Nucleus accumbens (tissue), 56 donors: ENCODE results near the gene PRXL2A.
"Not testable (repeated sequence)": the region's sequence is repeated elsewhere in the genome, so short reads cannot be mapped to it uniquely, and the experiment has no call there.

Experiments used
- DNase-seq, 56 donors: peaks; one replicate each; lab custom pipeline; 2025; lab: John Stamatoyannopoulos, UW

PRXL2A gene

DNA sequence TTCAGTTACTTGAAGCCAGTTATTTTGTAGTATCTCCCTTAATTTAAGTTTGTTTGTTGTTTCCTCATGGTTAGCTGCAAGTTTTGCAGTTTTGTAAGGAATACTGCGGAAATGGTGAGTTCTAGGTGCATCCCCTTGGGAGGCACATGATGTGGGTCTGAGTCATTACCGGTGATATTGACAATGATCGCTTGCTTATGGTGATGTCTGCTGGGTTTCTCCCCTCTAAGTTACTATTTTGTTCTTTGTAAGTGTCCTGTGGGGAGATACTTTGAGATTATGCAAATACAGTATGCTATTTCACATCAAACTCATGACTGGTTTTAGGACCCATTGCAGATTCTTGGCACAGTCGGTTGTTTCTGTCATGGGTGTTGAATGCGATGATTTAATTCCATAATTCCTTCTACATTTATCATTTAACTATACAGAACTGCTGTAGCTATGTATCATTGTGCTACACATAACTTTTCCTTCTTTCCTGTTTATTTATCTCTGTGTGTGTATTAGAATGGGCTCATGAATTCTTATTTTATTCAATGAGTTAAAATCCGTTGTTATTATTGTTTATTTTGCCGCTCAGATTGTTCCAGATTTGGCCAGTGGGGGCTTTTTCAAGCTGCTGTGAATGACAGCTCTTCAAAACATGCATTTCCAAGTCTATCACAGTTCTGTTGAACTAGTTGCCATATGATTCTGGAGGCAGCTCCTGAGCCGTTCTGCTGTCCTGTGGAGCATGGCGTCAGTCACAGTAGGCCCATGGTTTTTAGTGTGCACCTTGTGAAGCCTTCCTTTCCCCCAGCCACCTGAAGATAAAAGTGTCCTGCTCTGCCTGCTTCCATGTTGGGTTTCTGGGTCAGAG lies 64.1 kb downstream of the PRXL2A start:
- DNase-seq = no peak

DNA sequence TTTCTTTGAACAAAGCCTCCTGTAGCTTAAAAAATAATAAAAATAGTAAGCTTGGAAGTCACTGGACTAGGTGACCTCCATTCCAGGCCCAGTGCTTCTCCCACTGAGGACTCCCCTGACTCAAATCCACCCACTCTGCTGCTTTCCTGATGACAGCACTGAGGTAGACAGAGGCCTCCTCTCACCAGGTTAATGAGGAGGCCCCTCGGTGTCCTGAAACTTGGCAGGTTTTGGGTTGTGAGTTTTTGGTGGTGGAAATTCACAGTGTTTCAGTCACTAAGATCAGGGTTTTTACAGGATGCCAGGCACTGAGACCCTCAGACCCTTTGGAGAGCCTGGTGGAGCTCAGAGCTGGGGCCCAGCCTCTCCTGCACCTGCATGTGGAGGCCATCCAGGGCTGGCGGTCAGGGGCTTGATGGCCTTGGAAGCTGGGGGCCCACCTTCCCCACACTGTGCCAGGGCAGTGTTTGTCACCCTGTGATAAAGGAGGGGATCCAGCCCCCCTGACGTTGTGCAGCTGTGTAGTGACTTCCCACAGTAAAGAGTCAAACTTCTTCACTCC lies 64.8 kb downstream of the PRXL2A start:
- DNase-seq = no peak

DNA sequence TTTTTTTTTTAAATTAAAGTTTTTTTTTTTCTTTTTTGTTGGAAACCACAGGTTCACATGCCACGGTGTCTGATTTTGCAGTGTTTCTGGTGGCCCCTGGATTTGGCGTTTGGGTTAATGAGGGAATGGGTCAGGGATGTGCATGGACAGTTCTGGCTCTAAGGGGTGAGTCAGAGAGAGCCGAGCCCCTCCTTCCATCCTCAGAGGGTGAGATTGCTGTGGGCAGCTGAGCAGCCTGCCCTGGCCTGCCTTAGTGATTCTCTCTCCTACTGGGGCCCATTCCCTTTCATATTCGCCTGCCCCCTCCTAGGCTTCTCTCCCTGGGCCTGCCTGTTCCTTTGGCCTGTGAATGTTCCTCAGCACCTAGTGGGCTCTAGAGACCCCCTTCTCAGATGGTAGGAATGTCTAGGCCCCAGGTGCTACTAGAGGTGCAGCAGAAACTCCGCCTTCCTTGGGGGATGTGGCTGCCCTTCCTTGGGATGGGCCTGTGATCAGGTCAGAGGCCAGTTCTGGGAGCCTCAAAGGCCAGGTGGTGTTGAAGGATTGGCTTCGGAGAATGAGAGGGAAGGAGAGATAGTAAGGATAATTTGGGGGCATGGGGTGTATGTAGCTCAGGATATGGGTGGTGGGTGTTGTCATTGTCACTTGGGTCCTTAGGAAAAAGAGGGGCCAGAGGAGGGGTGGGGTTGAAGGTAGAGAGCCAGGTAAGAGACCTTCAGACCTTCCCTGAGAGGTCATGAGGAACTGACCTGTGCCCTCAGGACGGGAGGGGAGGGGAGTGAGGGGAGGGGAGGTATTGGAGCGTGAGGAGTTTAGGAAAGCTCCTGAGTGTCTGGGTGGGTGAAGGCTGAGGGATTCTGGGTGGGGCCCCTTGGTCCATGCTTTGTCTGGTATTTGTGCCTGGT lies 65.6 kb downstream of the PRXL2A start:
- DNase-seq = no peak

DNA sequence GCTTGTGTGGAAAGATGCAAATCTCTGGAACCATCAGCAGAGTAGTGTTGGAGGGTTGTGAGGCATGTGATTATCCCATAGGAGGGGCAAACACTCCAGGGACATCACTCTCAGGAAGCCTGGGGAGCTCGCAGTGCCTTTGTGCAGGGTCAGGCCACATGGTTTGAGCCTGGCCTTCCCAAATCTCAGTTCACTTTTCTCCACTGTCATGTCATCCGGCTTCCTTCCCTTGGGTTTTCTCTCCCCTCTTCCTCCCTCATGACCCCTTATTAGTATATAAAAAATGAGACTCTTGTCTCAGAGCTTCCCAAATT lies 66.2 kb downstream of the PRXL2A start:
- DNase-seq = no peak

DNA sequence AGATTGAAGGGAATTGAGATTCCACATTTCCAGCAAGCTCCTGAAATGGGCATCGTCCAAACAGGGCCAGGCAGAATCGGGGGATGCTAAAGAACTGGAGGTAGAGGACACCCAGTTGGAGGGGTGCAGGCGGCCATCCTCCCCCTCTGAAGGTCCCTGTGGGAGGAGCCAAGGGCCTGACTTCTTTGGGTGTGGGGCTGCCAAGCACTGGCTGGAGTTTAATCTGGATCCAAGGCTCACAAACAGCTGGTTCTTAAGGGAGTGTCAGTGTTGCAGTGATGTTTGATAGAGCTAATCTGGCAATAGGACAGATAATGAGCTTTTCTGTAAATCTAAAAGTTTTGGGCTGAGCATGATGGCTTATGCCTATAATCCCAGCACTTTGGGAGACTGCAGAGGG lies 66.6 kb downstream of the PRXL2A start:
- no peak for DNase-seq

DNA sequence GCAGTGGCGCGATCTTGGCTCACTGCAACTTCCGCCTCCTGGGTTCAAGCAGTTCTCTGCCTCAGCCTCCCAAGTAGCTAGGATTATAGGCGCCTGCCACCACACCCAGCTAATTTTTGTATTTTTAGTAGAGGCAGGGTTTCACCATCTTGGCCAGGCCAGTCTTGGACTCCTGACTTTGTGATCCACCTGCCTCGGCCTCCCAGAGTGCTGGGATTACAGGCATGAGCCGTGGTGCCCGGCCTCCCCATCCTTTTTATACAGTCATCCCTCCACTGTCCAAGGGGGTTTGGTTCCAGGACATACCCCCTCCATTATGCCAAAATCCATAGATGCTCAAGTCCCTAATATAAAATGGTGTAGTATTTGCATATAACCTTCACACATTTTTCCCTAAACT lies 67.3 kb downstream of the PRXL2A start:
- not testable (repeated sequence) for DNase-seq

DNA sequence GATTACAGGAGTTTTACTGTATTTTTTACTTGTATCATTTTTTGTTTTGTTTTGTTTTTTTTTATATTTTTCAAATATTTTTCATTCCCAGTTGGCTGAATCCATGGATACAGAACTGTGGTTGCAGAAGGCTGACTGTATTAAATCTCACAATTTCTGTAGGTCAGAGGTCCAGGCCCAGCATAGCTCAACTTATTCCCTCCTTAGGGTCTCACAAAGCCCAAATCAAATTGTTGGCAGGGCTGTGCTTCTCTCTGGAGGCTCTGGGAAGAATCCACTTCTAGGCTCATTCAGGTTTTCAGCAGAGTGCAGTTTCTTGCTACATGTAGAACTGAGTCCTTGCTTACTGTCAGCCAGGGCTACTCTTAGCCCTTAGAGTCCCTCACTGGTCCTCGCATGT lies 68.3 kb downstream of the PRXL2A start:
- DNase-seq = no peak

DNA sequence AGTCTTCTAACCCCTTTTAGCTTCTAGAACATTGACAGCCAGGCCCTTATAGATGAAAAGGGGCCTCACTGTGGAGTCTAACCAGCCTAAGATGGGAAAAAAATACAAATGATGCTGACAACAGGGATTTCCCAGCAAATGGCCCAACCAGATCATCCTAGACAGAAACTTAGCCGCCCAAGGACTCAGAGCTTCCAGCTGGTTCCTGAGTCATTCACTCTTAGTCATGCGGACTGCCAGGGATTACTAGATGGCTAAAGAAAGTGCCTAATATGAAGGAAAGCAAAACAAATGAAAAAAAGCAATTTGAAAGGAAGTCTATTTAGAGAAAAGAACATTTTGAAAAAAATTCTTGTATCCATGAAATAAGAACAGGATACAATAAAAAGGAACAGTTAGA lies 69.5 kb downstream of the PRXL2A start:
- DNase-seq = no peak

DNA sequence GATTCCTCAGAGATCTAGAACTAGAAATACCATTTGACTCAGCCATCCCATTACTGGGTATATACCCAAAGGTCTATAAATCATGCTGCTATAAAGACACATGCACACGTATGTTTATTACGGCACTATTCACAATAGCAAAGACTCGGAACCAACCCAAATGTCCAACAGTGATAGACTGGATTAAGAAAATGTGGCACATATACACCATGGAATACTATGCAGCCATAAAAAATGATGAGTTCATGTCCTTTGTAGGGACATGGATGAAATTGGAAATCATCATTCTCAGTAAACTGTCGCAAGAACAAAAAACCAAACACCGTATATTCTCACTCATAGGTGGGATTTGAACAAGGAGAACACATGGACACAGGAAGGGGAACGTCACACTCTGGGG lies 72.0 kb downstream of the PRXL2A start:
- not testable (repeated sequence) for DNase-seq

DNA sequence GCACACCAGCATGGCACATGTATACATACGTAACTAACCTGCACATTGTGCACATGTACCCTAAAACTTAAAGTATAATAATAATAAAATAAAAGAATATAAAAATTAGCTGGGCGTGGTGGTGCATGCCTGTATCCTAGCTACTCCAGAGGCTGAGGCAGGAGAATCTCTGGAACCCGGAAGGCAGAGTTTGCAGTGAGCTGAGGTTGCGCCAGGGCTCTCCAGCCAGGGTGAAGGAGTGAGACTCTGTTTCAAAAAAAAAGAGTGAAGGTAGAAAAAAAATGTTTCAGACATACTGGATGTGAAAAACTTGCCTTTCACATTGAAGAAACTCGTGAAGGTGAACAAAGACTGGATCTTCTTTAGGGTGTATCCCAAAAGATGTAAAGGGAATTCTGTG lies 72.5 kb downstream of the PRXL2A start:
- DNase-seq = no peak

DNA sequence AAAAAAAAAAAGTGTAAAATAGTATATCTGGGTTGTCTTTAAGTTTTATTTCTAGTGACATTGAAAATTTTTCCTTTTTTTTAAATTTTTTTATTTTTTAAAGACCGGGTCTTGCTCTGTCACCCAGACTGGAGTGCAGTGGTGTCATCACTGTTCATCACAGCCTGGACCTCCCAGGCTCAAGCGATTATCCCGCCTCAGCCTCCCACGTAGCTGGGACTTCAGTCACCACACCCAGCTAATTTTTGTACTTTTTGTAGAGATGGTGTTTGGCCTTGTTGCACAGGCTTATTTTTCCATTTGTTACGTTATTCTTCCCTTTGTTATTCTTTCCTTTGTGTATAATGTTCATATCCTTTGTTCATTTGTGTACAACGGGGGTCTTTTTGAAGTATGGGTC lies 75.9 kb downstream of the PRXL2A start:
- no peak for DNase-seq

DNA sequence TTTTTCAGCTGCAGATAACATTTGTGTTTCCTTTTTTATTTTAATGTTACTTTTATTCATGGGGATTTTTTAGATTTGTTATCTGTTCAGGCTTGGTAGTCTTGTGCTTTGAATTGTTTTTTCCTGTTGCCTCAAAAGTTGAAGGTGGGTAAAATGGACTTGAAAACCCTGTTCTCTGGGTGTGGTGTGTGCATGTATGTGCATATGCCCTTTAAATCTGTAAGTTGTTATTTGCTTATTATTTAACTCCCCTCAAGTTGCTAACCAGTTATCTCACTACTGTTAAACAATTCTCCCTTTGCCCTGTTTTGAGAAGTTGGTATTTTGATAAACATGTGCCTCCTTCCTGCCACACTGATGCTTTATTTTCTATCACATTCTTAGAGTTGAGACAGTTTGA lies 76.3 kb downstream of the PRXL2A start:
- DNase-seq = no peak

DNA sequence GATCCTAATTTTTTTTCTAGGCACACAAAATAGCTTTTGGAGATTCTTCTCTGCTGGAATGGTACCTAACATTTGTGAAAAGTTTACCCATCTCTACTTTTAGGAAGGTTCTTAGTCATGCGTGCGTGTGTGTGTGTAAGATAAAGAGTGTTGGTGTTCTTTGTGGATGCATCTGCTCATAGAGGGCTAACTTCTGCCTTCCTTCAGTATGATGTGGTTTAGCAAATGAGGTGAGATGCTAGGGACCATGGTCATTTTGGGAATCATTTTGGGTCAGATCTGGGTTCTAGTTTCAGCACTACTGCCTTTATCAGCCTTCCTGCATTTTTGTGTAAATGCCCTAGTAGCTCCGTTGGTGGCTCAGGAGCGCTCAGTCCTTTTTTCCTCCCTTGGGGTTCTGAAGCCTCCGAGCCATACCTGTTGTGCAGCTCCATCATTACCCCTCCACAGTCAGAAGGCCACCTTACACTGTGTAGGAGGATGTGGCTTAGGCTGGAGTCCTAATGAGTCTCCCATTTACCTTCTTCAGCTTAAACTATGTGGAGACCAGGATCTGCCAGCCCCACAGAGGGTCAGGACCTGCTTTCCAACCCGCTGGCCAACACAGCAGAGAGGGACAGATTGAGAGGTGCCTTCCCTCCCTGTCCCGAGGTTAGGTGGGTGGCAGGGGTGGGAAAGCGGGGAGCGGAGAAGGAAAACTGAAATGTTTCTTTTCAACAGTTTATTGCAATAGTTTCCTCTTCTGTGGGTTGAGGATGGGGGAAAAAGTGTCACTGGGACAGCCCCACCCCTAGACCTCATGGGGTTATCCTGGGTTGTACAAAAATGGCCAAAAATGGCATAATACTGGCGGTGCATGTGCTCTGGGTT lies 77.0 kb downstream of the PRXL2A start:
- no peak for DNase-seq

DNA sequence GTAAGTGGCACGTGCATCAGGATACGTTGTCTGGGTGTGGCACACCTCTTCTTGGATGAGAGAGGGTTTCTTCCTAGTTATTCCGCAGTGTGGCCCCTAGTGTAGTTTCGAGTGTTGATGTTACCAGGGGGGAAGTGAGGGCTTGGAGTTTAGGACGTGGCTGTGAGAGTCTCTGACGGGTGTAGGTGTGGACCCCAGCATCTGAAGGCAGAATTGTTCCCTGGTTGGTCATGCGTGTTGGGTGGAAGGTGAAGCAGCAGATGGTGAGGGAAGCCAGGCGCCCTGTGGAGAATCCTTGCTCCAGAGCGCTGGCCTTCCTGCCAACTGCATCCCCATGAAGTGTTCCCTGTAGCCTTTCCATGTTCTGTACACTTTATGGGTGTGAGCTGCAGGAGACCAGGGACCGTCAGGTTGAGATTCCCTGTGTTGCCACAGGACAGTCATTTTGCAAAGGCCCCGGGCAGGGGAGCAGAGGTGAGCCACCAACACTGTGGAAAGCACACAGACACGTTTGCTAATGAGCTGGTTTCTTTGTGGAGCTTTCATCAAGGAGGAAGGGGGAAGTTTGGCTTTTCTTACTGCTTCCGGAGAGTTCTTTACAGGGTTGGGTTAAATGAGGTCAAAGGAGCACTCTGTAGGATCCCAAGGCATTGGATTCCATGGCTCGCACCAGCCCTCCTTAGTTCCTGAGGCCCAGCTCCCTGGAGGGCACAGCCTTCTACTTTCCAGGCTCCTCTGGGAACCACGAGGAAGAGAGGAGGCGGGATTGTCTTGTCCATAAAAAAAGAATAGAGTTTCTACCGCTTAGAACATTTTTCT lies 77.8 kb downstream of the PRXL2A start:
- no peak for DNase-seq
